A549 treated with AZD9567 at 1 μM for 4 hours (cell line): Measurements from ENCODE around the gene AP1S2. TPM values are rescaled to one million over a fixed set of nuclear protein-coding genes. Genes with fewer than 3 reads are reported as not detected.

Source experiments
- total RNA-seq: library from RNA; stranded (reverse); fragments of 200-300 nt; extraction: Qiagen RNA extraction; gene quantifications from 5 replicates; pipeline ENCODE4 v1.2.3, GENCODE V29; 2022; ENCODE audit not compliant: insufficient read depth

The AP1S2 gene
- total RNA-seq = 10.4 to 18.3 TPM (median 16.6 TPM) in 5 replicates

DNA sequence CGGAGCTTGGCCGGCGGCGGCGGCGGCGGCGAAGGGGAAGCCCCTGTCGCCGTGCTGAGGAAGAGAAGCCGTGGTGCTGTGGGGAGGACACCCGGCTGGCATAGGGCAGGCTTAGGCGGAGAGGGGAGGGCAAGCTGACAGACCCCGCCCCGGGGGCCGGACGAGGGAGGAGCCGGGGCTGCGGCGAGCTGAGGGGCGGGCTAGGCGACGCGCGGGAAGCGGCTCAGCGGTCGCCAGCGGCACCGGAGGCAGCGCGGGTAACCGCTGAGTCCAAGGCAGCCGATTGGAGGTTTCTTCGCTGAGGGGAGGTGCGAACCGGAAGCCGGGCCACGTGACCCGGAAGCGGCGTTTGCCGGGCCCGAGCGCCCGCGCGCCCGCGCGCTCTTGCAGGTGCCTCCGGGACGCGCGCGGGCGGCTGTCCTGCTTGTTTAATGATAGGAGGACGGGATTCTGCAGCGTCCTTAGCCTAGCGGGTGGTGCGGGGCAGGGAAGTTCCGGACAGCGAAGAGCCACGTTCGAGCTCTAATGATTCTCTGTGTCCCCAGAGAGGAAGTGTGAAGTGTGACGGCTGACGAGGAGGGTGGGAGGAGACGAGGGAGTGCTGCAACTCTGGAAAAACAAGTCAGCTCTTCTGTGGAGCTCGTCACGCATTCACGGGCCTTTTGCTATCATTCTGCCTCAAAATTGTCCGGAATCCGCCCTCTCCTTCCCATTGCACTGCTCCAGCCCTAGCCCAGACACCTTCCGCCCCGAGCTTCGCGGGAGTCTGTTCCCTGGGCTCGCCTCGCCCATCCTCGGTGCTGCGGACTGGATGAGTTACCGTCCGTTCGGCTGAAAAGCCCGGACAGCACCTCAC is at the start of gene AP1S2:
AP1S2 (minus strand) TSS at position 102 of the 856 bp plus-strand sequence. CDS start 2,289 bp downstream, outside the sequence.

DNA sequence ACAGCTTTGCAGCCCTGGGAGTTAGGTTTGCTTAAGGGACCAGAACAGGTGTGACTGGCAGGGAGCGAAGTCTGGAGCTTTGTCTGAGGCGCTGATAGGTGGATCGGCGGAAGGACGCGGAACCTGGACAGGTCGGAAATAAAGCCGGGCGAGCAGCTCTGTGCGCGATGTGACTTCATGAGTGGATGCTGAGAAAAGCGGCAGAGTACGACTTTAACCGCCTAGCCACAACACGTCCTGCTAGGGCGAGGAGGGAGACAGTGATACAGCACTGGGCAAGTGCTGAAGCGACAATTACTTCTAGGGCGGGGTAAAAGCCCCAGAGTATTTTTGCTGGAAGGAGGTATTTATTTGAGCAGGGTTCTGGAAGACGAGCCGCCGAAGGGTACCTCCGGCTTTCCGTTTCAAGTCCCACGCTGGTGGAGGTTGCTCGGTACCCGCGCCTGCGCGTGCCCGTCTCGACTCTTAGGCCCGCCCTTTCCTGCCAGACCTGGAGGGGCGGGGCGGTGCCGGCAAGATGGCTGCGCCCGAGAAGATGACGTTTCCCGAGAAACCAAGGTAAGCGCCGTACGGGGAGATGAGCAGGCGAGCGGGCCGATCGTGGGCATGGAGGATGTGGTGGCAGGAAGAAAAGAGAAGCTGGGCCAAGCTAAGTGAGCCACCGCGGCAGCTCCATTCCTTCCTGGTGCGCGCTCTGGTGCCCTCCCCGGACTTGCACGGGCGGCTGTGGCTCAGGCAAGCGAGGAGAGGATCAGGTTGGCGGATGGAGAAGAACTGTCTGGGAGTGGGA is 64.4 kb downstream of the AP1S2 start, which contains the start of gene ZRSR2:
ZRSR2 (plus strand) TSS at position 506 of the 790 bp plus-strand sequence; CDS start at position 518, 12 bp downstream.

Other genes starting within 250 kb of the AP1S2 start
- gene CLTRN, start 190.0 kb downstream of the AP1S2 start, total RNA-seq = 0.68 to 0.99 TPM (median 0.86 TPM) in 4 of 5 replicates, not detected in the other
- 2.1 to 3.6 TPM (median 3.0 TPM) in 5 replicates for gene CA5B, start 116.5 kb downstream of the AP1S2 start, total RNA-seq
- 9.0 to 10.7 TPM (median 9.8 TPM) in 5 replicates for gene ZRSR2, start 64.3 kb downstream of the AP1S2 start, total RNA-seq